ENCODE results near the gene HTATIP2.
"Not testable (repeated sequence)": the region's sequence is repeated elsewhere in the genome, so short reads cannot be mapped to it uniquely, and the experiment has no call there.

The HTATIP2 gene

DNA sequence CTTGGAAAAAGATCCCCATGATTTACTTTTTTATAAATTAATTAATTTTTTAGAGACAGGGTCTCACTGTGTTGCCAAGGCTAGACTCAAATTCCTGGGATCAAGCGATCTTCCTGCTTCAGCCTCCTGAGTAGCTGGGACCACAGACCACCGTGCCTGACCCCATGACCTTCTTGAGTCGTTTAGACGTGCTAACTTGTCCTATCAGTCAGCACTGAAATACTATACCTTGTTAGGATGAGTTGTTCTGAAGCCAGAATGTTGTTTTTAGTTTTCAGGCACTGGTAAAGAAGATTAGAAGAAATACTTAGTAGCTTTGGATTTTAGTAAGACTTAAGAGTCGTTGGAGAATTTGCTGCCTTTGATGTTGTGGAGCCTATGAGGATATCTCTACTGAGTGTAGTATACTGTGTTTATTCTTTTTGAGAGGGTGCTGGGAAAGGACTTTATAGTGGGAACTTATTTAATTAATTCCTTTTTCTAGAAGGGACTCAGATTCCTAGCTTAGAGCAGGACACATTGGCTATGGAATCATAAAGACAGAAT is 8.6 kb downstream of the HTATIP2 start:
- no peak for DNase-seq (ENCODE audit: low read depth)

DNA sequence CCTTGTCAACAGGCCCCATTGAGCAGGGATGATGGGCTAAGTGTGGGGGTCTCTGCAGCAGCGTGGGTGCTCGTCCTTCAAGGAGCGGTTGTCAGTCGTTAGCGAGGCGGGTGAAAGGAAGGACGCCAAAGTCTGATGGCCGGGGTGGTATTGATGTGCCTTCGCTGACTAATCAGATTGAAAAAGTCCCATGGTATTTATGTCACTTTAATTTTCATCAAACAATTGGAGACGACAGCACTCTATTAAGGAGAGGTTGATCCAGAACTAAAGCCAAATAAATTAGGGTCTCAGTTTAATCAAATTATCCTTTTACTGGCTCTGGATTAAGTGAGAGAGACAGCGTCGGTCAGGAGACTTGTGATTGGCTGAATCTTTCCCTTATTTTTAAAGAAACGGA is 9.6 kb downstream of the HTATIP2 start:
- DNase-seq (ENCODE audit: low read depth), result no peak

DNA sequence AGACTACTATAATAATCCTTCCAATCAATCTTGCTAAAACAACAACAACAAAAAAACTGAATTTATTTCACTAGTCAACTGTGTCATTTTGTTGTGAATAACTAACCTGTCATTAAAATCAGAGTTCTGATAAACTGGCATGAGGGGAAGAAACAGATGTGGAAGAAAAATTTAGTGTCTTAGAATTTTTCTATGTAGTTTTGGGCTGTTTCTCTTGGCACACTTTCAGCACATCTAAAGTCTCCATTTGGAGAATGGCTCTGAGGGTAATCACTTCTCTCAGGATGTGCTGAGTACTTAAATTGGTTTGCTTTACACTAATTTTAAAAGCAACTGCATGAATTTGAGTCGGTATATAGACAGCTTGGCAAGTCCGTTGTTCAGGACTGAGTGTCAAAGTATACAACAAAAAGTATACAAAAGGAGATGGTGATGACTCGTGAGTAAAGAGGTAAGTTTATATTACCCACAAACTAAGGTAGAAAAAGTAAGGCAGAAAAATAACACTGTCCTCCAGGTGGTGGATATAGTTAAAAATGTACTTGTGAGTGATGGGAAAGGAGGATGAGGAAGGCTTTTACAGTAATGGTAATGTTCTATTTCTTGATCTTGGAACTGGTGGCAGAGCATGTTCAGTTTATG is 10.2 kb downstream of the HTATIP2 start:
- DNase-seq (ENCODE audit: low read depth), result no peak

DNA sequence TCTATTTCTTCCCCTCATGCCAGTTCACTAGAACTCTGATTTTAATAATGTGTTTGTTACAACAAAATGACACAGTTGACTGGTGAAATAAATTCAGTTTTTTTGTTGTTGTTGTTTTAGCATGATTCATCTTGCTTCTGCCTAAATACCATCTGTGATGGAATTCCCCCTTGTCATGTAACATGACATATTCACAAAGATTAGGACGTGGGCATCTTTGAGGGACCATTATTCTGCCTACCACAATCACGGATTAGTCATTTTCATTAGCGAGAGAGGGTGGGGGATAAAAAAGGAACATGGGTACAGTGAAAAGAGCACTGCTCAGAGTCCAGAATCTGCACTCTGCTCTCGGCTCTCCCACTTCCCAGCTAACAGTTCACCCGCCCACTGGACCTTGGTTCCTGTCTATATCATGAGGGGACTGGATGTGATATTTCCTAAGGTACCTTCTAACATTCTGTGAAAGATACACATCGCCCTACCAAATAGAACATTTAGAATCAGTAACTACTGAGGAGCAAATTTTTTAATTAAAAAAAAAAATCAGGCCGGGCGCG is 11.3 kb downstream of the HTATIP2 start:
- no peak for DNase-seq (ENCODE audit: low read depth)

DNA sequence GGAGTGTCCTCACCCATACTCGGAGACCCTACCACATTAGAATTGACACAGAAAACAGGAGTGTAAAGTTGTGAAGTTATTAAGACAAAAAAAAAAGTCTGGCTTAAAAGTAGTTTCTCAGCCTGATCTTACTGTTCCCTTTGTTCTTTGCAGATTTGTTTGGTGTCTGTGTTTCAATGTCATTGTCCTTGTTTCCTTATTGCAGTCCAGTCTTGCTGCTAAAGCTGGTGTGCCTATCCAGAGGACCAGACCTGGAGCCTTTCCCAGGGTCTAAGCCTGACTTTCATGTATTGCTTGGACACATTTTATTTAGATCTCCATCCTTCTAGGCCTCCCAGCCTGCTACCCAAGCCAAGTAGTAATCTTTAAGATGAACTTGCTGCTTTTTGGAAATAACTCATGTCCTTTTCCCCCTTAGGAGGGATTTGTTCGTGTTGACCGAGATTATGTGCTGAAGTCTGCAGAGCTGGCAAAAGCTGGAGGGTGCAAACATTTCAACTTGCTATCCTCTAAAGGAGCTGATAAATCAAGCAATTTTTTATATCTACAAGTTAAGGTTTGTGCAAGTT is 12.7 kb downstream of the HTATIP2 start:
- no peak for DNase-seq (ENCODE audit: low read depth)

DNA sequence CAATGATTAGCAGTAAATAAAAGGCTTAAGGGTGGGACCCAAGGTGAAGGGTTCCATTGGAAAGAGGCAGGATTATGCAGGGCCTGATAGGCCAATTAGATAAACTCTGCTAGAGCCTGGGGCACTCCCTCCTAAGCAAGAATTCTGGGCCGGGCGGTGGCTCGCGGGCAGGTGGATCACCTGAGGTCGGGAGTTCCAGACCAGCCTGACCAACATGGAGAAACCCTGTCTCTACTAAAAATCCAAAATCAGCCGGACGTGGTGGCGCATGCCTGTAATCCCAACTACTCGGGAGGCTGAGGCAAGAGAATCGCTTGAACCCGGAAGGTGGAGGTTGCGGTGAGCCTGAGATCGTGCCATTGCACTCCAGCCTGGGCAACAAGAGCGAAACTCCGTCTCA is 22.5 kb downstream of the HTATIP2 start:
- not testable (repeated sequence) for DNase-seq (ENCODE audit: low read depth)

DNA sequence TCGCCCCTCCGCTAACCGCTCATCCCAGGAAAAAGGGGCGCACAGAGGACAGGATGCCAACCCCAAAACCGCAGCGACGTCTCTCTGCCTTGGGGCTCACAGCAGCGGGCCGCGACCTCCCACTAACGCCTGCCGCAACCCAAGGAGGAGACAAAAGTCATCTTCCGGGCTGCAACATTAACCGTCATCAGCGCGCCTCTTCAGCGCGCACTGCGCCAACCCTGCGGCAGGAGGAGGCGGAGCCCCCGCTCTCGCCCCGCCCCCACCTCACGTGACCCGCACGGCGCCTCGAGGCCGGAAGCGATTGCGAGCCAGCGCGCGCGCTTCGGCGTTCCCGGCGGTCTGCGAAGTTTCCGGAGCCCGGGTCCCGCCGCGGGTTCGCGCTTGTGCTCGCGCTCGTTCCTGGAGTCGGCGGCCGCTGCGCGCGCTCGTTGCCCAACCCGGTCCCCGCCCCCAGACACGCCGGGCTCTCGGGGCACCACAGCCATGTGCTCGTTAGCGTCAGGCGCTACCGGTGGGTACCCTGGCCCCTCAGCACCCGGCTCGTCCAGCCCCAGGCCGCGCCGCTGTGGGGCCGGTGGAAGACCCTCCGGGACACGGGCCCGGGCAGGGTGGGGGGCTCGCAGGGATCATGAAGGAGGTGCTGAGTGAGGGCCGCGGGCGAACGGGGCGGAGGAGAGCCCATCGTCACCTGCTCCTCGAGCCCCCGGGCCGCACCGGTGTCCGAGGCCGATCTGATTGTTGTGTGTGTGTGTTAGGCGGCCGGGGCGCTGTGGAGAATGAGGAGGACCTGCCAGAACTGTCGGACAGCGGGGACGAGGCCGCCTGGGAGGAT is 24.0 kb downstream of the HTATIP2 start, which contains the start of gene PRMT3:
Gene PRMT3, plus strand, starts transcription at position 456 of the 835 bp plus-strand sequence. Its CDS starts 31 bp downstream, at position 487.
- peak; percentile 96 for DNase-seq (ENCODE audit: low read depth)

DNA sequence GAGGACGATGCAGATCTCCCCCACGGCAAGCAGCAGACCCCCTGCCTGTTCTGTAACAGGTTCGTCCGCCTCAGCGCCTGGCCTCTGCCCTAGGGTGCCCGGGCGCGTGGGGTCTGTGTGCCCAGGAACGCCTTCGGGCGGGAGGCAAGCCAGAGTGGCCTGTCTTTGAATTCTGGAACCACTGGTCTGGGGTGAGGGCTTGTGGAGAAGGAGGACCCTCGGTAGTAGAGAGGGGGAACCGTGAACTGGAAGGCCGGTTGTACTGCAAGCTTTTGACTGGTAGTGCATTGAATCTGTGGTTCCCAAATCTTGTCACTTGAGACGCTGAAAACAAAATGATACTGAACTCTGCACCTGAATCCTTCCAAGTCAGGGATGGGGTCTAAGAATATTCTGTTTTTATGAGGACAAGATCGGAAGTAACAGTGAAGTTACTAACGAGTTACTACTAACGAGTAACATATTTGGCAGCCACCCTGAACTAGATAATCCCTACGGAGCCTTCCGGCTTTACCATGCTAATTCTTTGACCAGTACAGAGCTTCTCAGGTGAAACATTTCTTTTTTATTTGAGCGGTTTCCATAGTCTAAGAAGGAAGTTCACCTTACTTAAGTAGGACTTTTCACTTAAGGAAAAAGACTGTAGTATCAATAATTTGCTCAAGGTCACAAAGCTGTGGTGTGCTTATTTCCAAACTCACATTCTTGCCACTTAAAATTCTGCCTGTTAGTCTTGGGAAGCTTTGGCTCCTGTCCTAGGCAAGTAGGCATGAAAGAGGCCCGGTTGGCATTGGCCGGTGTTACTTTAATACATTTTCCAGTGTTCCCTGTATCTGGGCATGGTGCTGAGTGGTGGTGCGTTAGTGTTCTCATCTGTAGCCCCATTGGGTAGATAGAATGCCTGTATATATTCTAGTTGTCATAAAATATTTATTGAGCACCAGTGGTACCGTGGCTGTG is 24.9 kb downstream of the HTATIP2 start:
- DNase-seq (ENCODE audit: low read depth), result peak; percentile 23

DNA sequence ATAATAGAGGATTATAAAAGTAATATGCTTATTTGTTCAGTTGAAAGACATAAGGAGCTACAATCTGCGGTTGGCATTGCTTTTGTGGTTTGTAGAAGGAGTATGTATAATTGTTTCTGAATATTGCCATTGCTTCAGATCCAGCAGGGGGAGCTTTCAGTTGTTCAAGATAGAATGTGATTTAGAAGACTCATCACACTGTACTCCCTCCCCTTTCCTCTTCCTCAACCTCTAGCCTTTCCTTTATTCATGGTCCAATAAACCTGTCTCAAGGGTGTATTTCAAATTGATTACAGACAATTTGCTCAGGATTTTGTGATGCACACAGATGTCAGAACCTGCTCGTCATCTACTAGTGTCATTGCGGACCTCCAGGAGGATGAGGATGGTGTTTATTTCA is 33.8 kb downstream of the HTATIP2 start:
- DNase-seq (ENCODE audit: low read depth), result no peak

DNA sequence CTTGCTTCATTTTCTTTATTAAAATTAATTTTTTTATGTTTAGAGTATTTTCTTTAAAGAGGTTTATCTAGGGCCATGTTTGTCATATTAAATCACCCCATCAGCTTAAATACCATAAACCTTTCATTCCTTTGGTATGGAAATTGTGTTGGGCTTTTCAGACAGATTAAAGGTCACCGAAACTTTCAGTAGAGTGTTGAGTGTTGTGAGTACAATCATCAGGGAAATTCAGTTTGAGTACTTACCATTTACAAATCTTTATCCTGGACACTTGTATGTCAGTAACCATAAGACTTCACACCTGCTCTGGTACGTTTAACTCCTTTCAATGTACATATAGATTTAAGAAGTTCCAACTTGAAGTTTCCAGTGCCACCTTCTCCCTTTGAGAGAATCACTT is 36.0 kb downstream of the HTATIP2 start:
- DNase-seq (ENCODE audit: low read depth), result no peak

DNA sequence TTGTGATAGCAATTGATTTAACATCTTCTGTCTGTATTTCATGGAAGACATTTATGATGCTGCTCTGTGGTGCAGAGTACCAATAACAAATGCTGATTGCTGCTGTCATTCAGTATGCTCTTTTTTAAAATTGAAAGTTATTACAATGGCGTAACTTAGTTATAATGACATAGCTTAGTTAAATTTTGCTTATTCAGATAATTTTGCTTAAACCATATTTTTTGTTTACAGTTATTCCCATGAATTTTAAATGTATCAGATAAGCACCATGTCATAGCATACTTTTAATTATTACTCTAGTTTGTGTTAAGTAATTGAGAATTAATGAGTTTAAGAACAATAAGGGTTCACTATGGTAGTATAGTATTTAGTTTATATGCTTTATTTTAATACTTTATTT is 39.5 kb downstream of the HTATIP2 start:
- DNase-seq (ENCODE audit: low read depth), result no peak

DNA sequence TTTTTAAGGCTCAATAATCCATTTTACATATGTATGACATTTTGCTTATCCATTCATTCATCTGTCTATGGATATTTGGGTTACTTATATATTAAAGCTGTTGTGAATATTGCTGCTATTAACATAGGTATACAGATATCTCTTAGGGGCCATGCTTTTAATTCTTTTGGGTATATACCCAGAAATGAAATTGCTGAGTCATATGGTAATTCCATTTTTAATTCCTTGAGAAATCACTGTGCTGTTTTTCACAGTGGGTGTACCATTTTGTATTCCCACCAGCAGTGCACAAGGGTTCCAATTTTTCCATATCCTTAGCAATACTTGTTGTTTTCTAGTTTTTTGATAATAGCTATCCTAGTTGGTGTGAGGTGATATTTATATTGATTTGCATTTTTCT is 43.0 kb downstream of the HTATIP2 start:
- no peak for DNase-seq (ENCODE audit: low read depth)

DNA sequence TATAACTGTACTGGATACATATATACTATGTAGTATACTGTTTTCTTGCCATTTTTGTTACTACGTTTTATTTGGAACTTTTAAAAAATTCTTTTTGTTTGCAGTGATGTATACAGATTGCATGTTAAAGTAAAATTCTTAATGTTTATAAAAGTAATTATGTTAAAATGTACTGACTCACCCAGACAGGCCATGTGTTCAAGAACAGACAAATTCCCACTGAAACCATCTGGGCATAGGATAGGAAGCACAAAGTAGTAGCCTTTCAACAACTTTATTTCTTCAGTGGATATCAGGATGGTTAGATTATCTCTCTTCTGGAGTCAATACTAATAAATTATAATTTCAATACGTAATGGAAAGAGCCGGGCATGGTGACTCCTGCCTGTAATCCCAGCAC is 43.8 kb downstream of the HTATIP2 start:
- no peak for DNase-seq (ENCODE audit: low read depth)

DNA sequence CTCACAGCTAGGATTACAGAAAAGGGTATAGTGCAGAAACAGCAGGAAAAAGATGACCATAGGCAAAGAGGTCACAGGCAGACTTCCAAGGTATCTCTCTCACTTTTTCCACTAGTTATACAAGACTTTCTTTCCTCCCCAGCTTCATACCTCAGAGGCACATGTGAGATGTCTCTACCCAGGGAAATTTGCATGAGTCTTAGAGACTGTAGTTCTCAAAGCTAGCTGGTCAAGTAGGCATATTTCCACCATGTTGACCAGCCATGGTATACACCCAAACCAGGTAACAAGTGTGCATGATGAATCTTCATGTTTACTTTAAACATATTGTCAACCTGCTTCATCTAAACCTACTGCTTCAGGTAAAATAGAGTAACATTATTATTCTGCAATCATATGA is 51.9 kb downstream of the HTATIP2 start:
- DNase-seq (ENCODE audit: low read depth), result no peak

DNA sequence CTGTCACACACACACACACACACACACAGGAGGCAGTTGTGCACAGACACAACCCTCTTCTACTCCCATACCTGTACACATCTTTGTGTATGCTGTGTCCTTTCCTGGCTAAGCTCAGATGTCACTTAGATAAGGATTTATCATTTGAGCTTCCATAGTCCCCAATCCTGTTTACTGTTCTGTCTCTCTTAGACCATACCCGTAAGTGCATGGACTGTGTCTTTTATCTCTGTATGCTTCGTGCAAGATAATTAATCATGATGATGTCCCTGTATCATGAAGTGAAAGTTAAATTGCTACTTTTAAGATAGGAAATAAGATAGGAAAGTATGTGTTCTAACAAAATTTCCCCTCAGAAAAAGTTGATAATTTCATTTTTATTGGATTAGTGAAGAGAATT is 54.3 kb downstream of the HTATIP2 start:
- DNase-seq (ENCODE audit: low read depth), result no peak

DNA sequence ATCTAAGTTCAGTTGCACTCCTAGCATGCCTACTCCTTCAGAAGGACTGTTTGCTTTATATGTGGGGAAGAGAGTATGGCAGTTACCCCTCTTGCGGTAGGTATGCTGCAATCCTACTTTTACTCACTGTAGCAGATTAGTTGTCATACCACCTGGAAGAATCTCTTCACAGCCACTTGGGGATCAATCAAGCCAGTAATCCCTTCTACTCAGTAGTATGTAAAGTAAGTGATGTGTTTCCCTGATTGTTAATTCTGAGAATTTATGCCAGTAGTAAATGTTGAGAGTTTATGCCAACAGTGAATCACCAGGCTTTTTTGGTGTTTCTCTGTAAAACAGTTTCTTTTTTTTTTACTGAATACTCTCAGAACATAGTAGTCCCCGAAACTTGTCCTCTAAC is 58.4 kb downstream of the HTATIP2 start:
- no peak for DNase-seq (ENCODE audit: low read depth)

DNA sequence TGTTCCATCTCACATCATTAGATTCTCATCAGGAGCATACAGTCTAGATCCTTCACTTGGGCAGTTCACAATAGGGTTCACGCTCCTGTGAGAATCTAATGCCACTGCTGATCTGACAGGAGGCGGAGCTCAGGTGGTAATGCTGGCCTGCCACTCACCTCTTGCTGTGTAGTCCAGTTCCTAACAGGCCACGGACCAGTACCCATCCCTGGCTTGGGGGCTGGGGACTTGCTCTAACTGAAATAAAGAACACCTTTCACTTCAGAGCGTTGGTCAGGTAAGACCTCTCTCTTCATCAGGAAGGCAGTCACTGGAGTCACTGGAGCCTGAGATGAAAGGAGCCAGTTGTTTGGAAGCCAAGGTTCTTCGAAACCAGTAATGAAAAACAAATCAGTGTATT is 65.7 kb downstream of the HTATIP2 start:
- no peak for DNase-seq (ENCODE audit: low read depth)
